ENCODE measurements around the gene CA12.
"Not testable (repeated sequence)": the region's sequence is repeated elsewhere in the genome, so short reads cannot be mapped to it uniquely, and the experiment has no call there.

Gene CA12

DNA sequence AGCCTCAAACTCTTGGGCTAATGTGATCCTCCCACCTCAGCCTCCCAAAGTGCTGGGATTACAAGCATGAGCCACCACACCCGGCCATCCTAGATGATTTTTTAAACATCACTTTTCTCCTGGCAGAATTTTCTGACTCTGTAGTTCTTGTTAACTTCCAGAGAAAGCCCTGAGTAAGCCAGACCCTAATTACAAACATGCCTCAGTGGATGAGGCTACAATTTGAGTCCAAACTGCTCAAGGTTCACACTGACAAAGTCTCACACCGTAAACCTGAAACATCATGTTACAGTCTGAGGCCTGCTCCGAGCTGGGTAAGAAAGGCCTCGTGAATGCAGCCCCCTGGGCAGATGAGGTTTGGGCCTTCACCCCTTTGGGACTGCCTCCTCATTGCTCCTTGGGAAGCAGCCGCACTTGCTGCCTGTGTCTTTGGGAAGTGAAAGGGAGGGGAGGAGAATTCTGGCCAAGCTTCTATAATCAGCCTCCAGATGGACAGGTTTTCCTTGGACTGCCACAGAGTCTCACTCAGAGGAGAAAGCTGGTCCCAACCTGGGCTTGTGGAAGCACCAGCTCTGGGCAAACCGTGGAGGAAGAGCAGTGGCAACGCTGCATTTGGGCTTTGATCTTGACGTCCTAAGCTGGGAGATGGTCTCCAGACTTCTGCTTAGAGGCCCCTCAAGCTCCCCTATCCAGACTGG, 46.0 kb downstream of the CA12 start:
- no peak for DNase-seq (ENCODE audit: low spot score)

DNA sequence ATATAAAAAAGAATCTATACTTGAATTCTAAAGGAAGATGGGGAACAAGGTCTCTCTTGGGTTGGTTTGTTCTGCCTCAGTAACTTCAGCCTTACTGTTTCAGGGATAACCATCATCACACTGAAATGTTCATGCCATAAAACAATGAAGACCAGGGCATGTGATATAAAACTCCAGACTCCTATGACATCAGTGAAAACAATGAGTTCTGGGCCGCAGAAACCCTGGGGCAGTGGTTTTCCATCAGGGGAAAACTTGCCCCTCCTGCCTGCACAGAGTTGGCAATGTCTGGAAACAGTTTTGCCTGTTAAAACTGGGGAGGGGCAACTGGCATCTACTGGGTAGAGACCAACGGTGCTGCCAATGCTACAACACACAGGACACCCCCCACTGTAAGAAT, 46.8 kb downstream of the CA12 start:
- no peak for DNase-seq (ENCODE audit: low spot score)

DNA sequence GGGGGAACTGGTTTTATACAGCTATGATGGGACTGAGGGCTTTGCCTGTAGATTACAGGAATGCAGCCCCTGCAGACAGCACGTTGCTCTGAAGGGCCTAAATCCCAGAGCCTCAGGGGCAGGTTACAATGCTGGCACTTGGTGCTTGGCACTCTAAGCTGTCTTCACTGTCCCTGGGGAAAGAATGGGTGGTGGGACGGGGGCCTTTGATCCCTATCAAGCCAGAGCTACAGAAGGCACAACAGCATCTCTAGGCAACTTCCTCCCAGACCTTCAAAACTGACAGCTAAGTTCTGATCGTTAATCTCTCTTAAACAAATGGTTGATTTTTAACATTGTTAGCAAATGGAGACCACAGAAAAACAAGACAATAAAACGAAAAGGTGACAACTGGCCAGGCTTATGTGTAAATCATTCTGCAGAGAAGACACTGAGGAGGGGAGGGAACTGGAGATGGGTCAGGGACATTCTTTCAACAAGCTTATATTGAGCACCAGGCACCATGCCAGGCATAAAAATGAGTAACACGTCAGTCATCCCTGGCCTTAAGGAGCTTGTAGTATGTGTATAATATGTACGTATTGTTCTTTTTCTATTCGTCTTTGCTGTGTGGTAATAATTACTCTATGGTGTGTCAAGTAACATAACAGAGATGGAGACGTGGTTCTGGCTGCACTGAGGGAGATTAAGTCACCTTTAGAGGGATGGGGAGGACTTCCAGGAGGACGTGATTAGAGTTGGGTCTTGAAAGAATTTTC, 49.1 kb downstream of the CA12 start:
- DNase-seq (ENCODE audit: low spot score), result no peak

DNA sequence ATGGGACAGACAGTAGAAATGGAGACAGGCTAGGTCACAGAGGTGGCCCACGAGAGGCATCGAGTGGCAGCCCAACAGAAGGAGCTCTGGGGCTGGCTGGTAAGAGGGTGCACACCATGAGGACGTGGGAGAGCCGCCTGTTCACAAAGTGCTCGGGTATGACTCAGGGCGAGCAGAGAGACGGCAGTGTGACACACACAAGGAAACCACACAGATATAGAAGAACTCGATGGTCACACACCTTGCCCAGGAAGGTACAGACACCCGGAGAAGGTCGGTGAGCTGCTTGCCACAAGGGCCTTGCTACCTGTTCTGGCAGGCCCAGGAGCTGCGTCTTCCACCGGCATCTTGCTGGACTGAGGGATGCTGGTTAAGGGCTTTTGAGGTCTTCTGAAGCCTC, 50.2 kb downstream of the CA12 start:
- no peak for DNase-seq (ENCODE audit: low spot score)

DNA sequence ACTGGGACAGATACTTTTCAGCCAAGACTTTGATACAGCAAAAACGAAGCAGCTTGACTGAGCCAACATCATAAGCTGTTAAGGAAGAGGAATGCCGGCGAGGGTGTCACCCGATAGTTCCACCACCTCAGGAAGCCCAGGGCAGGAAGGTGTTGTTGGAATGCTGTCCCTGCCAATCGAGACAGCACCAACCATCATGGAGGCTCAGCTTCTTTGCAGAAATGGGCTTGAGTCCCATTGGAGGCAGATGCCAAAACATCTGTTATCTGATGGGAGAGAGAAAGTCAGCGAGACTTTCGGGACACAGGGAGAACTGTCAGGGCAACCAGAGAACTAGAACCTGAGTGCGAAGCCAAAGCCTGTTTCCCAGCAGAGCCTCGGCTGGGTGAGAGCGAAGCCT, 50.7 kb downstream of the CA12 start:
- DNase-seq (ENCODE audit: low spot score), result no peak

DNA sequence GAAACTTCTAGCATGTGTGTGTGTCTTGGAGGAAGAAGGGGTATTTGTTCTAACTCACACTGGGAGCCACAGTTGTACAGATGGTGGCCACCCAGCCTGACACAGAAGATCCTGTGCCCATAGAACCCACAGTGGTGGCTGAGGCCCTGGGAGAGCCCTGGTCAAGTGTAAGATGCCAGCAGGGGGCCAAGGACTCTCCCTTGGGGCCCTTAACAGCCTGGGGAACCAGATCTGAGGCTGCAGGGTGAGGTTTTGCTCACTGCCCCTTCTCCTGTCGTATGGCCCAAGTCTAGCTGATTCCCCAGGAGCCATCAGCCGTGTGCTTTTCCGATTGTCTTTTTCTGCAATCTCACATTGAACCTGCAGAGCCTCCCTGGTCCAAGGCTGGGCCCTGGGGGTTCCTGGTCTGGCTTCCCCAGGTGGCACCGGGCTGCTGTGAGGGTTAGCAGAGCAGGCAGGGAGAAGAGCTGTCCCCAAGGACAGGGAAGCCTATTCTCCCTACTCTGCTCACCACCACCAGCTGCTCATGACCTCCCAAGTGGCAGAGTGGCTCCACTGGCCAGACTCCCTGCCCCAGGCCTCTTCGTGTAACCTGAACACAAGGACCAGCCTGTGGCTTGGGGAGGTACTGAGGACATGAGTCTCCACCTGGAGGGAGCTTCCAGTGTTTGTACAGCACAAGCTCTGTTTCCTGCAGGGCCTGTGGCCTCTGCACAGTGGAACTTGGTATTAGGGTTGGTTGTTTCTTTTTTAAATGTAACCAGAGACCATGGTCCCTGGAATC, 51.9 kb downstream of the CA12 start:
- no peak for DNase-seq (ENCODE audit: low spot score)

DNA sequence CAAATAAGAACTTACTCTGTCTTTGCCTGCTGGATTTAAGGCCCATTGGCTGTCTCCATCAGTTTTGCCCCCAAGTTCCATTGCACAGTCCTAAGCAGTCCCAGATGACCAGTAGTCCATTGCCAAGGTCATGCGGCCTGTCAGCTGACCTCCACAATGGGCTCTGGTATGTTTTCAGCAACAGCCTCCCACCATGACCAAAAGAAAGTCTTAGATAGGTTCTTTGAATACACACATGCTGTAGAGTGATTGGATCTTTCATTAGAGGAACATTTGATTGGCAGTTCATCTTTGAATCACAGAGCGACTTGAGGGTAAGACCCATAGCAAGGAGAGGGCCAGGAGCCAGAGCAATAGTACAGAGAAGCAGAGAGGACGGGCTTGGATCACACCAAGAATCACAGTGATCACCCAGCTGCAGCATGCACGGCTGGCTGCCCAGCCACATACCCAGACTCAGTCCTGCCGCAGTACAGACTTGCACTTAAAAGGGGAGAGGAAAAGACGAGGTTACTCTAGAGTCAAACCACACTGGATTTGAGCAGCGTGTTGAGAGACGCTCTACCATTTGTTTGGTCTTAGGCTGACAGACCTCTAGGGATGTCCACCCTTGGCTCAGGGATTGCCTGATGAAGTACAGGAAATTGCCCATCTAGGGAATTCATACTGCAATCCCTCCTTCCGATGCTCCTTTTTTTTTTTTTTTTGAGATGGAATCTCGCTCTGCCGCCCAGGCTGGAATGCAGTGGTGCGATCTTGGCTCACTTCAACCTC, 53.8 kb downstream of the CA12 start:
- DNase-seq (ENCODE audit: low spot score), result no peak

DNA sequence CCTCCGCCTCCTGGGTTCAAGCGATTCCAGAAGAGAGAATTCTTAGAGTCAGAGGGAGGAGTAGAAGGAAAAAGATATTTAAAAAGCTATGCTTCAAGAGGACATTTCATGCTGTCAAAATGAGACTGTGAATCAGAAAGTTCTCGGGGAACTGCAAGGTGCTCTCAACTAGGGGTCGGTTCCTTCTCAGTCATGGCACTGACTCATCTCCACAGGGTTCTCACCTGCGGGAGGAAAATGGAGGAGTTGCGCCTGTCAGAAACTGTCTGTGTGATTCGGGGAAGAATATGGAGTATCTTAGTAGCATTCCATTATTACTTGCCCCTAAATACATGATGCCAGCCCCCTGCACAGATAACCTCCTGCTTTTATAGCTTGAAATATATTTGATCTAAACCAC, 56.9 kb downstream of the CA12 start:
- no peak for DNase-seq (ENCODE audit: low spot score)

DNA sequence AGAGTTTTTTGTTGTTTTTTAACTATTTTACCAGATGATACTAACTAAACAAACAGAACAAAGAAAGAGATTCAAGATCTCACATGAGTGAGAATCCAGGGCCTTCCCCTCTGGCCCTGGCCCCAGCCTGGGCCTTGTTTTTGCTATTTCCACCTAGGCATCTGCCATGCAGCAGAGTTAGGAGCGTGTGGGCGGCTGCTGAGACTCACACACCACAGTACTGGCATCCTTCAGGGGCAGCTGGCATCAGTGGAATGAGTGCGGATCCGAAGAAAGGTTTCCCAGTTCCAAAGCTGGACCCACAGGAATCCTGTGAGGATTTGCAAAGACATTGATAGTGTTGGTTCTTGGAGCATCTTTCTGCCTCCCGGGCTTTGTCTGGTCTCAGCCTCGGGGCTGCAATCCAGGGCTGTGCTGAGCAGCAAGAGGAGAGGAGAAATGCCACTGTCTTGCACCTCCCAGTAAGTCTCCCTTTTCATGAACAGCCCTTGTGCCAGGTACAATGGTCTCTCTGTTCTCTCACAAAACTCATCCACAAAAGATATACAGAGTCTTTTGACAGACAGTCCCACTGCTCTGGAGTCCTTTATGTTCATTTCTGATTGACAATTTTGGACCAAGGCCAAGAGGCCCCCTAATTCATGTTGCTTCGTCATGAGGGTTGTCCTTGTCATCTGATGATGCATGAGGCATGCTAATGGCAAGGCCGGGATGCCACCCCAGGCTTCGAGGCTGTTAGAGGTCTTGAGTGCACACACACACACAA, 57.7 kb downstream of the CA12 start:
- peak; percentile 36 for DNase-seq (ENCODE audit: low spot score)

DNA sequence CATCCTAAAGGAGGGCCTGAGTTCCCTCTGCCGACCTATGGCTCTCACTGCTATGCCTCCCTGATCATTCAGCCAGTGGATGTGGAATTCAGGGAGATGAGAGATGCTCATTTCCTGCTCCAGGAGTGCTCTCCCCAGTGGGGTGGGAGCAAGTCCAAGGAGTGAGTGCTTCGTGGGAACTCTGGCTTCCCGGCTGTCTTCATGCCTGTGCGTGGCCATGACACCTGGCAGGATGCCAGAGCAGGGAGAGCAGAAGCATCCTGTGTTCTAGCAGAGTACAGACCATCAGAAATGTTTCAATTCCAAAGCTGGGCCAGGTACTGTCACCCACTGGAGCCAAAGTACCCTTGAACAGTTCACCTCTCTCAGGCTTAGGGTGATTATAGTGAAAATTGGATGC, 59.1 kb downstream of the CA12 start:
- no peak for DNase-seq (ENCODE audit: low spot score)

DNA sequence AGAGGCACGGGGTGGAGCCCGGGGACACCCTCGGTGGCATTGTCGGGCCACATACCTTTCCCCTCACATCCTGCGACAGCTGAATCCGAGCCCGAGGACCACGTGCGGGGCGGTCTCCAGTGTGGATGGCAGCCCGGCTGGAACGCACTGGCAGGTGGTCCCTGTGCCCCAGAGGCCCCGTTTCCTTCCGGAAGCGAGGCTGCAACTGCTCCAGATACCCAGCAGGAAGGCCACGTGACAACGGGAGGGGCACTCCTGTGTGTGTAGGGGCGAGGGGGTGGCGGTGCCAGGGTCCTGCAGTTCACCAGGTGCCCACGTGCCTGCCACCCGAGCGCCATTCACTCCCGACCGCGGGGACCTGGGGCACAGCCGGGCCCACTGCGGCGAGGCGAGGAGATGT, 60.2 kb downstream of the CA12 start:
- DNase-seq (ENCODE audit: low spot score), result no peak

DNA sequence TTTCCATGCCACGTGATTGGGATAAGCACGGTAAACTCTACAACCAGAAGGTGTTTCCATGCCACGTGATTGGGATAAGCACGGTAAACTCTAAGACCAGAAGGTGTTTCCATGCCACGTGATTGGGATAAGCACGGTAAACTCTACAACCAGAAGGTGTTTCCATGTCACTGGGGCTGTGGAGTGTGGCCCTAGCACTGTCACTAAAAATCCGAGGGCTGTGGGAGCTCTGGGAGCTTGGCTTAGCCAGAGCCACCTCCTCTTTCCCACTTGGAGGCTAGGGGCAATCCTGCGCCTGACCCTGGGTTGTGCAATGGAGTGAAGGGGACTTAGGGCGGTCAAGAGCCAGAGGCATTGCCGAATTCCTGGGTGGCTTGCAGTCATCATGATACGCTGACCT, 60.7 kb downstream of the CA12 start:
- DNase-seq (ENCODE audit: low spot score), result not testable (repeated sequence)

DNA sequence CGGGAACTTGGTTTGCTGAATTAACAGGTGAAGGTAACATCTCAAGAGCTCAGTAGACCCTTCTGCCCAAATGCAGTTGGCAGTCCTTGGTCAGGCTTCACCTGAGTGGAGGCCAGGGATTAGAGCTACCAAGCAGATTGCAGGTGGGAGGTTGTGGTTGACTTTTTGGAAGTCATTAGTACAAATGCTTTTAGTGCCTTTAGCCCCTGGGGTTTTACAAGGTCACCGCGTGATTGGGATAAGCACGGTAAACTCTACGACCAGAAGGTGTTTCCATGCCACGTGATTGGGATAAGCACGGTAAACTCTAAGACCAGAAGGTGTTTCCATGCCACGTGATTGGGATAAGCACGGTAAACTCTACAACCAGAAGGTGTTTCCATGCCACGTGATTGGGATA, 61.2 kb downstream of the CA12 start:
- not testable (repeated sequence) for DNase-seq (ENCODE audit: low spot score)

DNA sequence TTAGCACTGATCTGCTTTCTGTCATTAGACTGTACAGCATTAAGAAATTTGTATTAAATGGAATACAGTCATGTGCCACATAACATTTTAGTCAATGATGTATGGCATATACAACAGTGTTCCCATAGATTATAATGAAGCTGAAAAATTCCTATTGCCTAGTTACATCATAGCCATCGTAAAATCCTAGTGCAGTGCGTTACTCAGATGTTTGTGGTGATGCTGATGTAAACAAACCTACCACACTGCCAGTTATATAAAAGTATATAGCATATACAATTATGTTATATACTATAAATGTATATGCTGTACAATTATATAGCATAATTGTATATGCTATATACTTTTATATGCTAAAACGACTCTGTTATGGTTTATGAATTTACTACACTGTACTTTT, 62.6 kb downstream of the CA12 start:
- no peak for DNase-seq (ENCODE audit: low spot score)

DNA sequence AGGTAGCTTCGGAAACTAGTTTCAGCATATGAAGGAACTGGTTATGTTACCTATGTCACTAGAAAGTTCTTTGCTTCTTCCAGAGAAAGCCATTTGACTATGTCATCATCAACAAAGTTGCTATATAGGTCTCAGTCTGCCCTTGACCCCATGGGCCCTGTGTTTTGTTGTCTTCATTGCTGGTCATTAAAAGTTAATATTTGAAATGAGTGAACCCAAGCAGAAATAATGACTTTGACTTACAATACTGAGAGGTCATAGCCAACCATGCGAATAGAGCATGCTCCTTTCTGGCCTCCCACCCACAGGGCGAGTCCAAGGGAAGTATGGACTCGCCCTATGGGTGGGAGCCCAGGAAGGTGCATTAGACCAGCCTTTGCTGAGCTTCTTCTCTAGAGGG, 63.3 kb downstream of the CA12 start:
- DNase-seq (ENCODE audit: low spot score), result no peak

DNA sequence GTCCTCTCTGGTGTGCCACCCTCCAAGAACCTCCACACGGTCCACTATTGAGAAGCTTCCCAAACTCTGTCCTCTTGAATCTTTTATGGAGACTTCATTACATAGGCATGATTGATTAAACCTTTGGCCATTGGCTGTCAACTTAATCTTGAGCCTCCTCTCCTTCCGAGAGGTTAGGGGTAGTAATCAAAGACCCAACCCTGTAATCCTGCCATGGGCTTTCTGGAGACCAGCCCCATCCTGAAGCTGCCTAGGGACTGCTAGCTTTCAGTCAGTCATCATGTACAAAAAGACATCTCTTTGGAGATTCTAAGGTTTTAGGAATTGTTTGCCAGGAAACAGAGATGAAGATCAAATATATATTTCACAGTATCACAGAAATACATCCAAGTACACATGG, 67.2 kb downstream of the CA12 start:
- DNase-seq (ENCODE audit: low spot score), result no peak

DNA sequence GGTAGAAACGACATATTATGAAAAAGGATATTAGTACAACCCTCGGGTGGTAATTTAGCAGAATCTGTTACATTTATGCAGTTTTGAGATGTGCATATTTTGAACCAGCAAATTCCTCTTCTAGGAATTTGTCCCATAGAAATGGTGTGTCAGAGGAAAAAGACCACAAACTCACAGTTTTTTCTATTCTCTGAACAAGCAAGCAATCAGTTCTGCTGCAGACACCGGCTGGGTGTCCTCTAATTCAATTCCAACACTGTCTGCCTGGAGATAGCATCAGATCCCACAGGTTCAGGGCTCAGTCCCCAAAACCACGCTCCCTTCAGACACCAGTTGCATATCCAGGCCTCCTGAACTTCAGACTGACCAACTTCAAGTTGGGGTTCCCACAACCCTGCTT, 67.8 kb downstream of the CA12 start:
- no peak for DNase-seq (ENCODE audit: low spot score)

DNA sequence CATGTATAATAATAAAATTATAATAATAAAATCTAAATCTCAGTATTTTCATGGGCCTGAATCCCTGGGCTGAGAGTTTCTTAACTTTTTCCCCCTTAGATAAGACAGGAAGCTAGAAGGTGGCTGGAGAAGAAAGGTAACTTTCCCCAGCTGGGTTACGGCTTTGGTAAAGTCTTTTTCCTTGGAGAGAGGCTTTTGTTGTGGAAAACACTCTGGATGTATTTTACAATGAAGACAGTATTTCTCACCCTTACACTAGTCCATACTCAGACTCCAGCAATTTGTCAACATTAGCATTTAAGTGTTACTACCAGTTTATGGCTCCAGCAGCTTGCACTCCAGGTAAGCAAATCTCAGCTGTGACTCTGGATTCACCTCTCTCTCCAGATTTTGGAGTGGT, 69.4 kb downstream of the CA12 start:
- DNase-seq (ENCODE audit: low spot score), result no peak

DNA sequence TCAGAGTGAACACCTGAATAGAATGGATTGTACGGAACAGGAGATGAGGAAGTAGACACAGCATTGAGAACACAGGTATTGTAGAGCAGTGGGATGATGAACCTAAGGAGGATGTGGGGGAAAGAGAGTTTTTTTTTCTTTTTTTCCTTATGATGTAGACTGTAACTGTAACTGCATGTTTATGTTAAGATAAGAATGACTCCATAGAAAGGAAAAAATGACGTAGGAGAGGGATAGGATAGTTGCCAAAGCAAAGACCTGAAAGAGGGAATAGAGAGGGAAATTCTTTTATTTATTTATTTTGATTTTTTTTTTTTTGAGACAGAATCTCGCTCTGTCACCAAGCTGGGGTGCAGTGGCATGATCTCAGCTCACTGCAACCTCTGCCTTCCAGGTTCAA, 71.0 kb downstream of the CA12 start:
- DNase-seq (ENCODE audit: low spot score), result no peak

DNA sequence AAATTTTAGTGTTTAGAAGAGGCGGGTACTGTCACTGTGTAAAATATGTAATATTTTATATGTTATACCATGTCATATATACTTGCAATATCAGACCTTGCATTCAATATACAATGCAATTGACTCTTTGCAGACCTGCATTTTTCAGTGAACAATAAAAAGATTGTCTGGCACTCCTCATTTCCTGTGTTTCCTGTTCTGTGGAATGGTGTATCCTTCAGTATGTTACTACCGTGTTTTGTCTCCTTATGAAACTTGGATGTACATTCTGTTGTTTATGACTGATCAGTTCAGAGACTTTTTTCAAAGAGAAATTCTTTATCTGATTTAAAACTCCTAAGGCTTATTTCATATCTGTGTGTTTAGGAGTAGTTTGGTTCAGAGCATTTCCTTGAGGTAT, 72.7 kb downstream of the CA12 start:
- no peak for DNase-seq (ENCODE audit: low spot score)

DNA sequence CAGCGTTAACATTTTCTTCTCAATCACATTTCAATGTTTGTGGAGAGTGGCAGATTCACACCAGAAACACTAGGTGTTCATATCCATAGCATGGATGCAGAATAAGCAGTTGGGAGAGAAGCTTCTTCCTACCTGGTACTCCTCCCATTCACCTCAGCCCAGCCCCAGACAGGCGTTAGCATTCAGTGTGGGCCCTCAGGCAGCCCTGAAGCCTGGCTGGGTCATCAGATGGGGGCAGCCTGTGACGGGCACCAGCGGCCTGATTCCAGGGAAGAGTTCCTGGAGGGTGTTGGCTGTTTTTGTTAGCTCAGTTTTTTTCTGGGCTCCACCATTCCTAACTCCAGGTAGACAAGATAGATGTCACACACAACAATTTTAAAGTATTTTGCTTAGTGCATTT, 73.2 kb downstream of the CA12 start:
- no peak for DNase-seq (ENCODE audit: low spot score)

Measured in pons (tissue), 1 donor.